ENCODE results near the gene RAB8A. TPM values are rescaled to one million over a fixed set of nuclear protein-coding genes. Genes with fewer than 3 reads are reported as not detected.

The RAB8A gene
- total RNA-seq, 2 donors from 2014 or later: 53.5 to 58.3 TPM

DNA sequence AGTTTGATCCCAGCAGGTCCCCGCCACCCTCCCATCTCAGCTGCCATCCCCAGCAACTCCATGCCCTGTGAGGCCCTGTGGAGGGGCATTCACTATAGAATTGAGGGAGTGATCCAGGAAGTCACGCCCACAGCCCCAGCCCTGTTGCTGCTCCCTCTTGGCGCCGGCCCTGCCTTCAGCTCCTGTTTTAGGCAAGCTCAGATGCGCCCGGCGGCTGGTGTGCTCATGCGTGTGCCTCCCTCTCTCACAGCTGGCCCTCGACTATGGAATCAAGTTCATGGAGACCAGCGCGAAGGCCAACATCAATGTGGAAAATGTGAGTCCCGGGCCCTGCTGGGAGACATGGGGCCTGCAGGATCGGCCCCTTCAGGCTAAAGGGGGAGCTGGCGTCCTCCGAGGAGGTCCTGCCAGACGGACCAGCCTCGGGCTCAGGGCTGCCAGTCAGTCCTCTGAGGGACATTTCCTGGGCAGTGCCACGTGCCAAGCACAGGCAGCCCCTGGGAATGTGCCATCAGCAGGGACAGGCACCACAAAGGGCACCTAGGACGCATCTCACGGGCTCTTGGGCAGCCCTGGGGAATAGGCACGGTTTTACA is 16.2 kb downstream of the RAB8A start:
- DNase-seq (ENCODE audit: low spot score): no peak
- intact Hi-C loops (cut with DNase I): loop anchor here in 1 of 2 donors (10.0 kb wide), 1 partner anchor 1573 kb away; no protein-coding TSS in a partner anchor

DNA sequence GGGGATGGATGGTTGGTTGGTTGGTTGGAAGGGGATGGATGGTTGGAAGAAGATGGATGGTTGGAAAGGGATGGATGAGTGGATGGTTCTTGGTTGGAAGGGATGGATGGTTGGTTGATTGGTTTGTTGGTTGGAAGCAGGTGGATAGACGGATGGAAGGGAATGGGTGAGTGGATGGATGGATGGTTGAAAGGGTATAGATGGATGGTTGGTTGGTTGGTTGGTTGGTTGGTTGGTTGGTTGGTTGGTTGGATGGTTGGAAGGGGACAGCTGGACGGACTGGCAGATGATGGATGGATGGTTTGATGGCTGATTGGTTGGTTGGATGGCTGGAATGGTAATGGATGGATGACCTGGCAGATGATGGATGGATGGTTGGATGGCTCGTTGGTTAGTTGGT is 20.0 kb downstream of the RAB8A start:
- intact Hi-C loops (cut with DNase I): no loop called here
- DNase-seq (ENCODE audit: low spot score): no peak

DNA sequence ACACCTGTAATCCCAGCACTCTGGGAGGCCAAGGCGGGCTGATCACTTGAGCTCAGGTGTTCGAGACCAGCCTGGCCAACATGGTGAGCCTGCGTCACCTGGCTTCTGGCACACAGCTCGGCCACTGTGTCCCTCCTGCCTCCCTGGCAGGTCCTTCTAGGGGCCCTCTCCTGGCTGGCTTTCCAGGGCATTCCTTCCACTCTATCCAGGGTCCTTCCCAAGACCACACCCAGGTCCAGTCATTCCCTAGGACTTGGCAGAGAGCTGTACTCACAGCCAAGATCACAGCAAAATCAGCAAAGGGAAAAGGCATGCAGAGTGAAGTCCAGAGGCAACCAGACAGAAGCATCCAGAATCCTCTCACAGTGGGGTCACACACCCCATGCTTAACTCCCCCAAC is 22.1 kb downstream of the RAB8A start:
- intact Hi-C loops (cut with DNase I): no loop called here

DNA sequence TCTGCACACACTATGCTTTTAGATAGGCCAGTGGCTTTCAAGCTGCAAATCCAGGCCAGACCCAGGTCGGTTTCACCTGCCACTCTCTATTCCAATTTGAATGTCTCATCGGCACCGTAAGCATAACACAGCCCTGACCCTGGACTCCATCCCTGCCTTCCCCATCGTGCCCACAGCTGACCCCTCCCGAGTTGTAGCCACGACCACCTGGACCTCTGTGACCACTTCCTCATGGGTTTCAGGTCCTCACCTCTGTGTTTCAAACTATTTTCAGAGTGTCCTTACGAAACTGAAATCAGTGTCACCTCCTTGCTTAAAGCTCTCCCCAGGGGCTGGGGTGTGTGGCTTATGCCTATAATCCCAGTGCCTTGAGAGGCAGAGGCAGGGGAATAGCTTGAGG is 22.8 kb downstream of the RAB8A start:
- no peak for DNase-seq (ENCODE audit: low spot score)
- intact Hi-C loops (cut with DNase I): no loop called here

More for the DNA sequence above, 22.1 kb downstream of the RAB8A start:
- DNase-seq (ENCODE audit: low spot score): no peak

DNA sequence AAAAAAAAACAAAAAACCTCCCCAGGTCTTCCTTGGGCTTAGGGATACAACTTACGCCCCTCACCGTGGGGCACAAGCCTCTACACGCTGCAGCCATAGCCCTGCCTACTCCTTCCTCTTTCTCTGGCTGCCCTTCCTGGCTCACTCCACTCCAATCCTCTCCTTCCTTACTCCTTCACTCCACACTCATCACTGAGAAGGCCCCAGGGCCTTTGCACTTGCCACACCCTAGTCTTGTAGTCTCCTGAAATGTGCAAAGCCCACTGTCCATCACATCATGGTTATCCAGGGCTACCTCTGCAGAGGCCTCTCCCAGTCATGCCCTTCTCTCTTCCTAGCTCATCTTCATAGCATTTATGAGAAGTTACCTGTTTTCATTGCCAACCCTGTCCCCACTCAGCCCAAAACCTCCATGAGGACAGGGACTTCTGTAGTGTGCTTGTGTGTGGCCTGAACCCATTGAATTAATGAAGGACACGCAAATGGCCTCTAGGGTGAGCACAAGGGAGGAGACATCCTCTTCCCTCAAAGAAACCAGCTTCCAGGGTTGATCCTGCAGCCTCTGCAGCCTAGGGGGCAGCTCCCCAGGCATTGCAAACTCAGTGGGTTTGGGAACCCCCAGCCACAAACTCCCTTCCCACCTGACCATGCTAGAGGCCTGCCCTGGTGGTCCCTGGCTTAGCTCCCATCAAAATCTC is 23.9 kb downstream of the RAB8A start:
- intact Hi-C loops (cut with DNase I): no loop called here
- no peak for DNase-seq (ENCODE audit: low spot score)

DNA sequence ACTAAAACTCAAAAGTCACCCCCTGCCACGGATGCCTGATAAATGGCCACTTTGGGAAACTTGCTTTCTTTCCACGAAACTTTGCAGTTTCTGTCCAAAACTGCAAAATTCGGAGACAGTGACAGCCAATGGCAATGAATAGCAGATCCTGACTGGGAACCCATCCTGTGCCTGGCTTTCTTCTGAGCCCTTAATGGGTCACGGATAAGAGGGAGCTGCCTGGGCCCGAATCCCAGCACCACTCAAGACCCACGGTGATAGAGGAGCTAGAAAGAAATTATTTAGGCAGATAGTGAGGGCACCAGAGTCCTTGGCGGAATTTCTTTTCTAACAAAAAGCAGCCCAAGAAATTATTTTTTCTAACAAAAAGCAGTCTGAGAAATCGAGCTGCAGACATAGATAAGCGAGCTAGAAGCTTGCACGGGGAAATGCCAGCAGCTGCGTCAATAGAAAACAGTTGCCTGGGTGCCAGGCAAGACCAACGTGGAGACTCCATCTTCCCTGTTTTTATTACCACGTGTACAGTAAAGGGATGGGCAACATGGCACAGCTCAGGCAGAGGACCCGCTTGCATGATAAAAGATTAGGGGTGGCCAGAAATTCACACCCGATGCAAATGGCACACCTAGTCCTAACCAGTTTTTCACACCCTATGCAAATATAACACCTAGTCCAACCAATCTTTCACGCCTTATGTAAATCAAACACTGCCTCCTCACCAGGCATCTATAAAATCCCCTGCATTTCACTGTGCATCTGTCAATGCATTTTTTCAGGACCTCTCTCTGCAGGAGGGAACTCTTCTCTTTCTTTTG is 24.7 kb downstream of the RAB8A start:
- intact Hi-C loops (cut with DNase I): no loop called here
- no peak for DNase-seq (ENCODE audit: low spot score)

DNA sequence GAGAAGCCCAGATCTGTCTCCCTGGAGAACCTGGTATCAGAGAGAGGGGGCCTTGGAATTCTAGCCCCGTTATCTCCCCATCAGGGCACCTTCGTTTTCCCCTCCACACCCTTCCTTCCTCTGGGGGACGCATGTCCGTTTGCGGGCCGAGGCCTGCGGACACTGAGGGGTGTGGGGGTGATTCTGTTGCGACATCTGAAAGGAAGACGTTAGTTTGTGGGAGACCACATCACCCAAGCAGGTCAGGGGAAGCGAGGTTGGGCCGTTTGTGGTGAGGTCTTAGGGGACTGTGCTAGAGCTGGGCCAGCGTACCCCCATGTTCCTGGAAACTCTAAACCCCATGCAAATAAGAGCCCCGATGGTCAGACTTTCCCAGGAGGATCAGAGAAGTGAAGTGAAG is 28.1 kb downstream of the RAB8A start:
- no peak for DNase-seq (ENCODE audit: low spot score)
- intact Hi-C loops (cut with DNase I): loop anchor here in 1 of 2 donors (5.0 kb wide), 1 partner anchor 663 kb away; no protein-coding TSS in a partner anchor

DNA sequence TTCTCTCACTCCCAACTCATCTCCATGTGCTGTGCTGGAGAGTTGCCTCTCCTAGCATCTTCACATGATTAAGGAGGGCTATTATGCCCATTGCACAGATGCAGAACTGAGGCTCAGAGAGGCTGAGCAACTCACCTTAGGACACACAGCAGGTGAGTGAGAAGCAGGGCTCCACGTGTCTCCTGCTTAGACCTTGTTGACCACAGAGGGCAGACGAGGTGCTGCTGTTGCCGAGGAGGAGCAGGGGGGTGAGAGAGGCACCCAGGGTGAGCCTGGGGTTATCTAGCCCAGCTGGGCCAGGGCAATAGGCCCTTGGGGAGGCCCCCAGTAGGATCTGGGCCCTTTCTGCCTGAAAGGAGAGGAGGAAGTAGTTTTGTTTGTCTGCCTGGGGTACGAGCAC is 29.4 kb downstream of the RAB8A start:
- intact Hi-C loops (cut with DNase I): loop anchor here in 1 of 2 donors (5.0 kb wide), 1 partner anchor 661 kb away; no protein-coding TSS in a partner anchor

DNA sequence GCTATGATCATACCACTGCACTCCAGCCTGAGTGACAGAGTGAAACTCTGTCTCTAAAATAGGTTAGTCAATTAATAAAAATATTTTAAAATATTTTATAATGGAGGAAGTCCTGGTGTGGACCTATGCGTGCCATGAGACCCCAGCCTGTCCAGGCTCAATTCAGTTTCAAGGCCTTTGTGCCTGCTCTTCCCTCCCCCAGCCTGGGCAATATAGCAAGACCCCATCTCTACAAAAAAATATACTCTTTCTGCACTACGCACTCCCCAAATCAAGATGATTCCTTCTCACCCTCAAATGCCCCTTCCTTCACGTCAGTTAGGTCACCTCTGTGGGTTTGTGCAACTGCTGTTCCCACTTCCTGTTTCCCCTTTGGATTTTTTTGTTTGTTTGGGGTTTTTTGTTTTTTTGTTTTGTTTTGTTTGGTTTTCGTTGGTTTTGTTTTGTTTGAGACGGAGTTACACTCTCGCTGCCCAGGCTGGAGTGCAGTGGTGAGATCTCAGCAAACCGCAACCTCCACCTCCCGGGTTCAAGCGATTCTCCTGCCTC is 30.4 kb downstream of the RAB8A start:
- intact Hi-C loops (cut with DNase I): loop anchor here in 1 of 2 donors (5.0 kb wide), 1 partner anchor 660 kb away; no protein-coding TSS in a partner anchor
- no peak for DNase-seq (ENCODE audit: low spot score)

More for the DNA sequence above, 29.4 kb downstream of the RAB8A start:
- no peak for DNase-seq (ENCODE audit: low spot score)

DNA sequence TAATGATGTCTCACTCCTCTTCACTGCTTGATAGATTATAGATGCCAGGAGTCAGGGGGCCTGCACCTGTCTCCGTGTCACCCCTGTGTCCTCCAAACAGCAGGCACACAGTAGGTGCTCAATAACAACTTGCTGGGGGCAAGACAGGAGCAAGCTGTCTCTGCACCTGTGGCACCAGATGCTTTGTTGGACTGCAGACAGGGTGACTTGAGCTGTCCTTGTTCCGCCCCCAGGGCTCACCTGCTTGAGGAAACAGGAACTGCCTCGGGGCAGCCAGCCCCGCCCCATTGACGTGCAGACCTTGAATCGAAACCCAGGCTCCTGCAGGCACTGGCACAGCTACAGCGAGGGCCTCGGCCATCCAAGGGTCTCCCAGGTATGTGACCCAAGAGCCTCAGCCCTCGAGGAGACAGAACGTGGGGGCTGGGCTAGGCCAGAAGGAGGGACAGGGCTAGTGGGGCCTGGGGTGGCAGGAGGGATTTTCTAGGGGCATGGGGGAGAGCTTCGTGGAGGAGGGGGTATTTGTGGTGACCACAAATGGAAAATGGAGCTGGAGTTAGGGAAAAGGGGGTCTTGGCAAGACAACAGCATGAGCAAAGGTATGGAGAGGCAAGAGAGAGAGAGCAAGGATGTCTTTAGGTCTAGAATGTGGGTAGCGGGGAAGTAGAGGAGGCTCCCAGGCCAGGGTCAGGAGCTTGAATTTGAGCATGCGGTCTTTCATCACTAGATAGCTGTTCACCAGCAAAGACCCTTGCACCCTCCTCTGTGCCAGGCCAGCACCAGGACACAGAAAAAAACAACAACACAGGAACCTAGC is 31.9 kb downstream of the RAB8A start, which contains the start of gene HSH2D:
Gene HSH2D (plus strand): TSS at position 287 of the 817 bp plus-strand sequence. CDS start 5,066 bp downstream, outside the sequence.
- intact Hi-C loops (cut with DNase I): loop anchor here in 1 of 2 donors (5.0 kb wide), 1 partner anchor 659 kb away; no protein-coding TSS in a partner anchor
- peak; percentile 86 for DNase-seq (ENCODE audit: low spot score)

DNA sequence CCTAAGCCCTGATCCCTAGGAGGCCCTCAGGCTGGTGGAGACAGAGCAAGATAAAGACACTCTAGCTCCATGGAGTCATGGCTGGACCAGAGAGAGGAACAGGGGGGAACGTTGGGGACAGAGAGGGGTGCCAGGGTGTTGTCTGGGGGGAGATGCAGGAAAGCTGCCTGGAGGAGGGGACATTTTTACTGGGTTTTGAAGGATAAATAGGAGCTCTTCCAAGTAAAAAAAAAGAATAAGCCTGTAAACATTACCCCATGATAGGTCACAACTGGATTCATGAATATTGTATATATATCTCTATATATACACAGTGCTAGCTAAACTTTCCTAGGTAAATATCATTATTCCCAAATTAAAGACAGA is 32.5 kb downstream of the RAB8A start:
- intact Hi-C loops (cut with DNase I): loop anchor here in 1 of 2 donors (5.0 kb wide), 1 partner anchor 658 kb away; no protein-coding TSS in a partner anchor

DNA sequence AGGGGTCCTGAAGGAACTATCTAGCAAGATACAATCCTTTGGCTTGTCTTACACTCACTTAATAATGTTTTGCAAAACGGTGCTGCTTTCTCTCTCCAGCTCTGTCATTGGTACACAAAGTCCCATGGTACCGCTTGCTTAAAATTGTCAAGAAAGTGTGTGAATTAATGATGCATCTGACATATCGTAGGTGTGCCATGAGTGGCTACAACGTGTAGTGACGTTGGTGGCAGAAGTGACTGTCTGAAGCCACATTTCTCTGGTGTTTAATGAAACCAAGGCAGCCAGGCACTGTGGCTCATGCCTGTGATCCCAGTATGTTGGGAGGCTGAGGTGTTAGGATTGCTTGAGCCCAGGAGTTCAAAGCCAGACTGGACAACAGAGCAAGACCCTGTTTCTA is 34.4 kb downstream of the RAB8A start:
- intact Hi-C loops (cut with DNase I): no loop called here
- DNase-seq (ENCODE audit: low spot score): no peak

More for the DNA sequence above, 32.5 kb downstream of the RAB8A start:
- DNase-seq (ENCODE audit: low spot score): no peak

DNA sequence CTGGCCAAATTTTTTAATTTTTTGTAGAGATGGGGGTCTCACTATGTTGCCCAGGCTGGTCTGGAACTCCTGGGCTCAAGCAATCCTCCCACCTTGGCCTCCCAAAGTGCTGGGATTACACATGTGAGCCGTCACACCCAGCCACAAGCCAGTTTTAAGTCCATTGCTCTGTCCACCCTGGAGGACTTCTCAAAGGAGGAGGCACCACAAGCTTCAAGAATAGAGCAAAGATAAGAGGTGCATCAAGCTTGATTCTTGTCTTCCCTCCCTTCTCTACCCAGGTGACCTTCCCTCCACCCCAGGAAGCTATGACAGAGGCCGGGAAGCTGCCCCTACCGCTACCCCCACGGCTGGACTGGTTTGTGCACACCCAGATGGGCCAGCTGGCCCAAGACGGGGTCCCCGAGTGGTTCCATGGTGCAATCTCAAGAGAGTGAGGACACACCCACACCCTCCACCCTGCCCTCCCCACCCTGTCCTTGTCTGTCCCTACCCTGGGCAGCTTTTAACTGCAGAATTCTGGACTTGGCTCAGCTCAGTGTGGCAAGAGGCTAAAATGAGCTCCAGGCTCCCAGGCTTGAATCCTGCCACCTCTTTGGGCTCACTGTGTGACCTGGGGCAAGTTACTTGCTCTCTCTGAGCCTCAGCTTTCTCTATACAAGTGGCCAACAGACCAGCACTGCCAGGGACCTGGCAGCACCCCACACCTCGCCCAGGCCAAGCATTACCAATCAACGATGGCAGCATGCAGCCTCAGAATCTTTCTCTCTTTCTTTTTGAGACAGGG is 36.9 kb downstream of the RAB8A start:
- intact Hi-C loops (cut with DNase I): no loop called here
- no peak for DNase-seq (ENCODE audit: low spot score)

DNA sequence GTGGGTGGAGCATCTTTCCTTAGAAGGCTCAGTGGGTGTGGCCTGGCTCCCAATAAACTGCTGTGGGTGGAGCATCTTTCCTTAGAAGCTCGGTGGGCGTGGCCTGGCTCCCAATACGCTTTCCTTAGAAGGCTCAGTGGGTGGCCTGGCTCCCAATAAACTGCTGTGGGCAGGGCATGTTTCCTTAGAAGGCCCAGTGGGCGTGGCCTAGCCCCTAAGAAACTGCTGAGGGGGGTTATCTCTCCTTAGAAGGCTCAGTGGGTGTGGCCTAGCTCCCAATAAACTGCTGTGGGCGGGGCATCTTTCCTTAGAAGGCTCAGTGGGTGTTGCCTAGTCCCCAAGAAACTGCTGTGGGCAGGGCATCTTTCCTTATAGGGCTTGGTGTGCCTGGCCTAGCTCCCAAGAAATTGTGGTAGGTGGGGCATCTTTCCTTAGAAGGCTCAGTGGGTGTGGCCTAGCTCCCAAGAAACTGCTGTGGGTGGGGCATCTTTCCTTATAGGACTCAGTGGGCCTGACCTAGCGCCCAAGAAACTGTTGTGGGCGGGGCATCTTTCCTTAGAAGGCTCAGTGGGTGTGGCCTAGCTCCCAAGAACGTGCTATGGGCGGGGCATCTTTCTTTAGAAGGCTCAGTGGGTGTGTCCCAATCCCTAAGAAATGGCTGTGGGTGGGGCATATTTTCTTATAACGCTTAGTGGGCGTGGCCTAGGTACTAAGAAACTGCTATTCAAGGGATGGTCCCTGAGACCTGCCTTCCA is 42.1 kb downstream of the RAB8A start:
- no peak for DNase-seq (ENCODE audit: low spot score)
- intact Hi-C loops (cut with DNase I): no loop called here

DNA sequence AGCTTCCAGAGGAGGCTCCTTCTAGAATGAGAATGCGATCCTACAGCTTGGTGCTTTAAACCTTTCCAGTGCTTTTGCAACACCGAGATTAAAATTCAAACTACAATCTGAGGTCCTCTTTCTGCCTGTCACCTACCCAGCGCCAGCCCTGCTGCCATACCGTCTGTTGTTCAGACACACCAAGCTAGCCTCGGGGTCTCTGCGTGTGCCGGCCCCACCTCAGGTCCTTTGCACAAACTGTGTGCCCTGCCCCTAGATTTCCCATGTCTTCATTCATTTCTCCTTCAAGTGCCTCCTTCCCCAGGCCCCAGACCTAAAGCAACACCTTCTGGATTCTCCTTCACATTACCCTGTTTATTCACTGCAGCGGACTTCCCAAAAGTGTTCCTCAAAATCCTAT is 42.9 kb downstream of the RAB8A start:
- no peak for DNase-seq (ENCODE audit: low spot score)
- intact Hi-C loops (cut with DNase I): no loop called here

DNA sequence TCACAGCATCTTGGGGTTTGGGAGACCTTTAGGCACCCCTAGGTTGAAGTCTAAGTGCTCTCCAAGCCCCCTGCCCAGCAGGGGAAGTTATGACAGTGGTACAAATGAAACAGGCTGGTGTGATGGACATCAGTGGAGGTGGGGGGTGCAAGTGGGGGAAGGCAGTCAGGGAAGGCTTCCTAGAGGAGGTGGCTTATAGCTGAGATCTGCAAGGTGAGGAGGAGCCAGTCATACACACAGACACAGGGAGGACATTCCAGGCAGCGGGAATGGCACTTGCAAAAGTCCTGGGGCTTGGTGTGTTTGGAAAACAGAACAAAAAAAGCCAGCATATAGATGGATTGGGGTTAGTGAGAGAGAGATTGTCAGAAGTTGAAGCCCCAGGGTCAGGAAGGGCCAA is 43.4 kb downstream of the RAB8A start:
- DNase-seq (ENCODE audit: low spot score): no peak
- intact Hi-C loops (cut with DNase I): no loop called here

DNA sequence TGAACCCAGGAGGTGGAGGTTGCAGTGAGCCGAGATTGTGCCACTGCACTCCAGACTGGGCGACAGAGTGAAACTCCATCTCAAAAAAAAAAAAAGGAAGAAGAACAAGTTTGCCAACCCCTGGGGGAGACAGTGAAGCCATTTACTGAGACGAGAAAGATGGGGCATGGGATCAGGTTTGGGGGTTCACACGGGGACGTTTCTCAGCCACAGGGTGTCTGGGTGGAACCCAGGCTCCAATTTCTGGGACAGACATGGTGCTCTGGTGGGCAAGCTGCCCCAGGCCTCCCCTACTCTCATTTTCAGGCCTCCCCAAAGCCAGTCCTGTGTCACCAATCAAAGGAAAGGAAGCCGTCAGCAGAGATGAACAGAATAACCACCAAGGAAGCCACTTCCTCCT is 45.2 kb downstream of the RAB8A start:
- intact Hi-C loops (cut with DNase I): no loop called here

More for the DNA sequence above, 45.2 kb downstream of the RAB8A start:
- no peak for DNase-seq (ENCODE audit: low spot score)

Measured in posterior vena cava (tissue), 2 donors.